Esophagus squamous epithelium (tissue), 4 donors: ENCODE results near the gene DLL3.

Experiments used
- CTCF ChIP-seq, 6 experiments: fragments of 450-650 bp in 4 of 6; fragments of 200-600 bp in 2 of 6; sonication (generic) in 2 of 6; IDR thresholded peaks; one replicate each; pipeline ENCODE4 v1.5.1; 2016 to 2019; ENCODE audit warnings: antibody characterized with exemption in 6 of 6, mild to moderate bottlenecking in 4 of 6, moderate library complexity in 4 of 6
- POLR2A ChIP-seq, 4 donors: fragments of 450-650 bp; IDR thresholded peaks; one replicate each; pipeline ENCODE4 v1.6.1; 2017; ENCODE audit warnings: antibody characterized with exemption in 4 of 4, mild to moderate bottlenecking in 4 of 4, moderate library complexity in 3 of 4

- TF ChIP-seq CTCF (IDR thresholded peaks at IDR 0.05) (no peak), POLR2A (IDR thresholded peaks at IDR 0.05) (no peak)
These were observed 49.5 kb upstream of the DLL3 start for GRCh38 chr19:39449116-39449797.
